HepG2 (cell line): ENCODE measurements around the gene MITF. TPM values are rescaled to one million over a fixed set of nuclear protein-coding genes. Genes with fewer than 3 reads are reported as not detected.

Source experiments
- AGO2 ChIP-seq: fragments of 200-400 bp; formaldehyde crosslinking; optimal IDR thresholded peaks from 2 replicates; pipeline ENCODE3; 2017; ENCODE audit warnings: mild to moderate bottlenecking, low read depth, low read length, moderate library complexity
- CREB1 ChIP-seq, 2 experiments: fragments of 450-650 bp in 1 of 2; IDR thresholded peaks; 2 replicates each; pipeline ENCODE4 v1.6.1; 2016 to 2017; ENCODE audit warnings: control low read depth in 1 of 2, mild to moderate bottlenecking in 1 of 2, missing compliant biosample characterization in 1 of 2, missing genetic modification characterization in 1 of 2
- GABPB1 ChIP-seq: IDR thresholded peaks from 2 replicates; pipeline ENCODE4 v1.6.1; 2016; ENCODE audit warnings: mild to moderate bottlenecking, missing genetic modification reagents, moderate library complexity, missing compliant biosample characterization
- GLI4 ChIP-seq: sonication (generic); formaldehyde crosslinking; IDR thresholded peaks from 2 replicates; pipeline ENCODE4 v1.5.1; 2020; ENCODE audit warnings: missing genetic modification reagents, mild to moderate bottlenecking, moderate library complexity, borderline replicate concordance
- HMG20B ChIP-seq: conservative IDR thresholded peaks from 2 replicates; pipeline ENCODE4 v1.6.1; 2016; ENCODE audit warnings: missing genetic modification reagents, missing compliant biosample characterization
- HOXA7 ChIP-seq: sonication (generic); formaldehyde crosslinking; IDR thresholded peaks from 2 replicates; pipeline ENCODE4 v1.8.1; 2022; ENCODE audit warnings: mild to moderate bottlenecking, missing genetic modification reagents, moderate library complexity
- KAT8 ChIP-seq: IDR thresholded peaks from 2 replicates; pipeline ENCODE4 v1.6.1; 2016; ENCODE audit warnings: missing genetic modification reagents, missing compliant biosample characterization
- MED13 ChIP-seq: sonication (generic); formaldehyde crosslinking; IDR thresholded peaks from 2 replicates; pipeline ENCODE4 v1.5.0; 2020; ENCODE audit warnings: missing genetic modification reagents
- NR2C2 ChIP-seq: sonication (generic); formaldehyde crosslinking; IDR thresholded peaks from 2 replicates; pipeline ENCODE4 v1.4.0; 2020; ENCODE audit warnings: missing genetic modification reagents, mild to moderate bottlenecking, moderate library complexity, borderline replicate concordance
- ONECUT2 ChIP-seq: sonication (generic); formaldehyde crosslinking; IDR thresholded peaks from 2 replicates; pipeline ENCODE4 v1.4.0; 2020; ENCODE audit warnings: missing genetic modification reagents
- PHF5A ChIP-seq: IDR thresholded peaks from one replicate; pipeline ENCODE4 v1.6.1; 2018; ENCODE audit warnings: low read depth, missing genetic modification reagents; ENCODE audit not compliant: unreplicated experiment
- POGZ ChIP-seq: sonication (generic); formaldehyde crosslinking; IDR thresholded peaks from 2 replicates; pipeline ENCODE4 v1.4.0; 2020; ENCODE audit warnings: mild to moderate bottlenecking, missing genetic modification reagents
- SRSF1 ChIP-seq: fragments of 200-400 bp; formaldehyde crosslinking; optimal IDR thresholded peaks from 2 replicates; pipeline ENCODE3; 2017; ENCODE audit warnings: mild to moderate bottlenecking, low read depth, low read length, moderate library complexity
- TFE3 ChIP-seq: IDR thresholded peaks from 2 replicates; pipeline ENCODE4 v1.6.1; 2016
- TP53 ChIP-seq: sonication (generic); formaldehyde crosslinking; conservative IDR thresholded peaks from 2 replicates; pipeline ENCODE4 v1.4.0; 2020; ENCODE audit warnings: missing genetic modification reagents
- ZBTB44 ChIP-seq: sonication (generic); formaldehyde crosslinking; IDR thresholded peaks from 2 replicates; pipeline ENCODE4 v1.4.0; 2020; ENCODE audit warnings: missing genetic modification reagents
- ZFP37 ChIP-seq: sonication (generic); formaldehyde crosslinking; IDR thresholded peaks from 2 replicates; pipeline ENCODE4 v1.4.0; 2020; ENCODE audit warnings: missing genetic modification reagents, borderline replicate concordance
- ZFX ChIP-seq: sonication (generic); formaldehyde crosslinking; IDR thresholded peaks from 2 replicates; pipeline ENCODE4 v1.4.0; 2020; ENCODE audit warnings: mild to moderate bottlenecking, low read depth, missing genetic modification reagents, moderate library complexity
- ZIK1 ChIP-seq: sonication (generic); formaldehyde crosslinking; IDR thresholded peaks from 2 replicates; pipeline ENCODE4 v1.5.0; 2020; ENCODE audit warnings: mild to moderate bottlenecking, low read depth, missing genetic modification reagents, borderline replicate concordance
- ZNF10 ChIP-seq: sonication (generic); formaldehyde crosslinking; IDR thresholded peaks from 2 replicates; pipeline ENCODE4 v1.4.0; 2020; ENCODE audit warnings: mild to moderate bottlenecking, low read depth, missing genetic modification reagents, borderline replicate concordance
- ZNF205 ChIP-seq: IDR thresholded peaks from 2 replicates; pipeline ENCODE4 v1.6.1; 2018; ENCODE audit warnings: missing biosample characterization, missing genetic modification reagents
- ZNF331 ChIP-seq: sonication (generic); formaldehyde crosslinking; IDR thresholded peaks from 2 replicates; pipeline ENCODE4 v1.4.0; 2020; ENCODE audit warnings: missing genetic modification reagents
- ZNF33B ChIP-seq: sonication (generic); formaldehyde crosslinking; IDR thresholded peaks from 2 replicates; pipeline ENCODE4 v1.5.1; 2020; ENCODE audit warnings: mild to moderate bottlenecking, missing genetic modification reagents
- ZNF382 ChIP-seq: sonication (generic); formaldehyde crosslinking; IDR thresholded peaks from 2 replicates; pipeline ENCODE4 v1.5.0; 2020; ENCODE audit warnings: missing genetic modification reagents, mild to moderate bottlenecking, borderline replicate concordance
- ZNF510 ChIP-seq: sonication (generic); formaldehyde crosslinking; IDR thresholded peaks from 2 replicates; pipeline ENCODE4 v1.4.0; 2020; ENCODE audit warnings: low read depth, mild to moderate bottlenecking, missing genetic modification reagents
- ZNF556 ChIP-seq: sonication (generic); formaldehyde crosslinking; IDR thresholded peaks from 2 replicates; pipeline ENCODE4 v1.4.0; 2020; ENCODE audit warnings: mild to moderate bottlenecking, missing genetic modification reagents, borderline replicate concordance
- ZNF562 ChIP-seq: sonication (generic); formaldehyde crosslinking; IDR thresholded peaks from 2 replicates; pipeline ENCODE4 v1.8.0; 2022; ENCODE audit warnings: missing genetic modification reagents, borderline replicate concordance
- ZNF598 ChIP-seq: sonication (generic); formaldehyde crosslinking; IDR thresholded peaks from 2 replicates; pipeline ENCODE4 v1.5.1; 2020; ENCODE audit warnings: mild to moderate bottlenecking, missing genetic modification reagents, borderline replicate concordance
- ZNF780A ChIP-seq: sonication (generic); formaldehyde crosslinking; IDR thresholded peaks from 2 replicates; pipeline ENCODE4 v1.8.0; 2022; ENCODE audit warnings: mild to moderate bottlenecking, missing genetic modification reagents, moderate library complexity
- polyA plus RNA-seq, 8 experiments: library from polyadenylated mRNA; depleted of rRNA in 3 of 8; stranded (reverse) in 7 of 8; unstranded in 1 of 8; fragments of >200 nt; fragmentation: Illumina TruSeq in 4 of 8; extraction: Trizol in 4 of 8; gene quantifications; 2 replicates each; pipeline versions ENCODE4 v1.2.1 to v1.2.3, GENCODE V29; 2011 to 2016; ENCODE audit warnings: low read depth in 4 of 8, missing spikeins in 1 of 8, mixed read lengths in 1 of 8; ENCODE audit not compliant: insufficient read depth in 1 of 8
- total RNA-seq, 5 experiments: library from RNA; depleted of rRNA; stranded (reverse); fragments of >200 nt; fragmentation: Illumina TruSeq; extraction: Trizol; gene quantifications; 2 replicates each; pipeline ENCODE4 v1.2.3, GENCODE V29; 2016; ENCODE audit warnings: low read depth in 1 of 5

The MITF gene
- total and polyA plus RNA-seq, 2 of the 13 experiments (the other 11 are each of a cell fraction or from before 2014, with no cell fraction given), result 0.12 to 0.38 TPM

- TF ChIP-seq ZNF331 (CRISPR knock-in tag) (no peak), ZIK1 (no peak), TP53 (CRISPR knock-in tag) (no peak), CREB1 (IDR thresholded peaks at IDR 0.05) (0 out of 2 replicates have a peak, but pooled peaks have one; percentile 12), CREB1 (CRISPR knock-in tag; IDR thresholded peaks at IDR 0.05) (peak; percentile 70), ZNF205 (CRISPR knock-in tag) (no peak), GLI4 (CRISPR knock-in tag) (no peak), ZNF382 (no peak), AGO2 (no peak), ZNF562 (CRISPR knock-in tag) (no peak), ZNF780A (CRISPR knock-in tag) (no peak), ZNF556 (CRISPR knock-in tag) (no peak), GABPB1 (CRISPR knock-in tag) (peak; percentile 76), TFE3 (CRISPR knock-in tag) (no peak), ZBTB44 (CRISPR knock-in tag) (no peak), ZFX (no peak), ZNF33B (CRISPR knock-in tag) (no peak), NR2C2 (peak; percentile 60; the same call in 1 of the 2 replicates), PHF5A (CRISPR knock-in tag) (no peak), ONECUT2 (CRISPR knock-in tag) (no peak), HOXA7 (CRISPR knock-in tag) (no peak), MED13 (no peak), SRSF1 (no peak), ZNF510 (CRISPR knock-in tag) (no peak), HMG20B (CRISPR knock-in tag) (no peak), ZNF598 (CRISPR knock-in tag) (no peak; the same call in 1 of the 2 replicates), ZFP37 (CRISPR knock-in tag) (no peak), POGZ (CRISPR knock-in tag) (no peak), KAT8 (CRISPR knock-in tag) (peak; percentile 45; the same call in 1 of the 2 replicates), ZNF10 (no peak)
Observed at GRCh38 chr3:69739204-69740102, at the start of gene MITF (continued).
